GM18868 (cell line): ENCODE data around the gene EPHA6.
"Not testable (repeated sequence)": the region's sequence is repeated elsewhere in the genome, so short reads cannot be mapped to it uniquely, and the experiment has no call there.

Experiments
- ATAC-seq: cut with Tn5 transposase; IDR thresholded peaks from one replicate; pipeline ENCODE4 v1.9.1; 2021; ENCODE audit warnings: mild to moderate bottlenecking, moderate library complexity; ENCODE audit not compliant: unreplicated experiment

The EPHA6 gene

GRCh38 chr3:97575742-97576141 is 761.3 kb downstream of the EPHA6 start:
- ATAC-seq, result no peak

DNA sequence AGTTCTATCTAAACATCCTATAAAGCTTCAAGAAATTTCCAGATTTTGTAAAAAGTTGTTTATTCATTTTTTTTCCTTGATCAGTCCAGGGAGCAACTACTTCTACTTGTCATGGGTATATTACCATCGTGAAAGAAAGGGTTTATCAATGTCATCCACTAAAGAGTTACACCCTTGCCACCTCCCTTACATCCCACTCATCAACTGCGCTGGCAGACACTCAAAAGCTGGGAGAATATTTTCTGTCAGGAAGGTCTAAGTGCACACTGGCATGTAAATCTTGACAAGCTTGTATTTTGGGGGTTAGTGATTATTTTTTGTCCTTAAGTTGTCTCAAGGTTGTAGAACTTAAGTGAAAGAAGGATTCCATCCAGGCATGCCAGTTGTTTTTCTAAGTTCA is 761.8 kb downstream of the EPHA6 start:
- ATAC-seq, result no peak

- peak; percentile 80 for ATAC-seq
Observed at GRCh38 chr3:97579365-97579764, 765.0 kb downstream of the EPHA6 start.

DNA sequence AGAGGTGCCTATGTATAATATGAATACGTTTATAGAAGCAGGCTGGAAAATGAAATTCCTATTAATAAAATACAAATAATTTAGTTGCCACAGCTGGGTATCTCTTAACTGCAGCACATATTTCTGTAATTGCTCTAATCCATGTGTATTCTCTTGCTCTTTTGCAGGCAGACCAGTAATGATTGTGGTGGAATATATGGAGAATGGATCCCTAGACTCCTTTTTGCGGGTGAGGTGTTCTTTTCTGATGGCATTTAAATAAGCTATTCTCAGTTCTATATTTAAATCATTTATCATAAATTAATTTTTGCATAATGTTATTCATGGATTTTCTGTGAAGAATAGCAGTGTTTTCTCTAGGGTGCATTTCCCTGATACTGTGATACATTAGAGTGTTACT is 796.2 kb downstream of the EPHA6 start:
- no peak for ATAC-seq

GRCh38 chr3:97612632-97613031 is 798.2 kb downstream of the EPHA6 start:
- ATAC-seq, result no peak

GRCh38 chr3:97613139-97613538 is 798.7 kb downstream of the EPHA6 start:
- no peak for ATAC-seq

DNA sequence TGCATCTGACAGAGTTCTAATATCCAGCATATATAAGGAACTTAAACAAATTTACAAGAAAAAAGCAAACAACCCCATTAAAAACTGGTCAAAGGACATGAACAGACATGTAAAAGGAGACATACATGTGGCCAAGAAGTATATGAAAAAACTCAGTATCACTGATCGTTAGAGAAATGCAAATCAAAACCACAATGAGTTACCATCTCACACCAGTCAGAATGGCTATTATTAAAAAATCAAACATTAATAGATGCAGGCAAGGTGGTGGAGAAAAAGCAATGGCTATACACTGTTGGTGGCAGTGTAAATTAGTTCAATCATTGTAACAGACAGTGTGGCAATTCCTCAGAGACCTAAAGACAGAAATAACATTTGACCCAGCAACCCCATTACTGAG is 806.1 kb downstream of the EPHA6 start:
- not testable (repeated sequence) for ATAC-seq

GRCh38 chr3:97636465-97636864 is 822.1 kb downstream of the EPHA6 start:
- no peak for ATAC-seq

GRCh38 chr3:97646932-97647331 is 832.5 kb downstream of the EPHA6 start:
- ATAC-seq, result no peak

GRCh38 chr3:97647441-97647982 is 833.1 kb downstream of the EPHA6 start:
- ATAC-seq, result no peak

DNA sequence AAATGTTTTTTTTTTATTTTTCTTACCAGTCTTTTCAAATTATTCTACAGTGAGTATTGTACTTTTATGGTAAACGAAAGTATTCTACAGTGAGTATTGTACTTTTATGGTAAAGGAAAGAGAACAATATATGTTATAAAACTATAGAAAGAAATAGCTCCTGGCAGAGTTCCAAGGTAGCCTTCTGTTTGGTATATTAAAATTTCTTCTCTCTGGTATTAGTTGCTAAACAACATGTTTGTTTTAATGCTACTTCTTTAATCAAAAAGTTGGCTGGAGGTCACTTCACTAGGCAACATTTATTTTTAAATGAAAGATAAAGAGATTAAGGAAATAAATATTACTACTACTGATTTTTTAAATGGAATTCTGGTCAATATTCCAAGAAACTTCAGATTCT is 841.6 kb downstream of the EPHA6 start:
- ATAC-seq, result no peak

DNA sequence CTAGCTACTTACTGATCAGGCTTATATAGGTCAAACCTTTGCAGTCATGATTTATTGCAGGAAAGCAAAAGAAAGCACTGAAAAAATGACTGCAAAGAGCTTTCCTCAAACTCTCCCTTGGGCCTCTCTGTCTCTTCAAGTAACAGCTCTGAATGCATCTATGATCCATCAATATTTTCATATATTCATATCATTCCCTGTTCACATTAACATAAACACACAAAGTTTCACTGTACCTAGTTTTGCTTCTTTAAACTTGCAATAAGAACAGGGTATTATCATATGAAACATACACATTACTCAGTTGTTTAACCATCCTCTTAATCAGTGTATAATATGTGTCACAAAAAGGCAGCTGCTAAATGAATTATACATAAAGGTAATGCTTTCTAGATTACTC is 842.2 kb downstream of the EPHA6 start:
- no peak for ATAC-seq

GRCh38 chr3:97658668-97659285 is 844.4 kb downstream of the EPHA6 start:
- ATAC-seq, result peak; percentile 73

- ATAC-seq, result no peak
Observed at GRCh38 chr3:97662264-97662663, 847.9 kb downstream of the EPHA6 start.

- ATAC-seq, result no peak
Observed at GRCh38 chr3:97662762-97663161, 848.4 kb downstream of the EPHA6 start.

- ATAC-seq, result no peak
Observed at GRCh38 chr3:97665896-97666295, 851.5 kb downstream of the EPHA6 start.

- no peak for ATAC-seq
Observed at GRCh38 chr3:97670952-97671351, 856.6 kb downstream of the EPHA6 start.

DNA sequence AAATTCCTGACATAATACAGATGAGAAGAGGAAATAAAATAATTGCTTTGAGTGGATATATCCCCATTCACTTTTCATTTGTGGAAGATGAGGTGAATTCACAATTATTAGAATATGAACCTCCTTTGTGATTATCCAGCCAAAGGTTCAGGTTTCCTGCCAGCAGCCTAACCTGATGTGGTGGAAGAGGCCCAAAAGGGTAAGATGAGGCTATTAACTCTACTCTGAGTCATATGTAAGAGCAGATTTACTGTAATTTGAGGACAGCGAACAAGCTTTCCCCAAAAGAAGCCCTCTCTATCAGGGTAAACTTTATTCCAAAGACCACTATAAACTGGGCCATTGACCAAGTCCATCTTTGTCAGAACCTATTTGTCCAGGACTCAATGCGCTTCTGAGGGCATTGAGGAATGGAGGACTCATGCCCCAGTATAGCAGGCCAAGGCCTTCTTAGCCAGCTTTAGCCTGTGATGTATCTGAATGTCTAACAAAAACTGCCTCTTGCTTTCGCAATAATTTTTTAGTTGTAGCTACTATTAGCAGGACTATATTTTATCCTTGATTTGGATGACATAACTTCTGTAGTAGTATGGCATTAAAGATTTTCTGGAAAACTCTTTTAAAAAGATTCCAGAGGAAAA is 859.1 kb downstream of the EPHA6 start:
- no peak for ATAC-seq

DNA sequence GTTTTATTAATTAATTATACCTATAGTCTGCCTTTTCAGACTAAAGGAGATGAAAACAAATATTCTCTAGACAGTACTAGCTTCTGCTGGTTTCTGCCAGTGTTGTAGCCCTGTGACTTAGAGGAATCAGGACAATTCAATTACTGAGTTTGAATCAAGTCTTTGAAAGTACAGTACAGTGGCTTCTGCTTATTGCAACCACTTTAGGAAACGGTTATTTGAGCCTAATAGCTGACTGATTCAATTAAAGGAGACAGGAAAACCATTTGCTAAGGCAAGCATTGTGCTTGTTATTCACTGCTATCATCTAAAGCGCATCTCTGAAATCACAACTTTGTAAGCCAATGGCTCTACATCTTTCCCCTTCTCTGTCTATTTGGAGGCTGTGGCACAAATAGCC is 860.1 kb downstream of the EPHA6 start:
- no peak for ATAC-seq

DNA sequence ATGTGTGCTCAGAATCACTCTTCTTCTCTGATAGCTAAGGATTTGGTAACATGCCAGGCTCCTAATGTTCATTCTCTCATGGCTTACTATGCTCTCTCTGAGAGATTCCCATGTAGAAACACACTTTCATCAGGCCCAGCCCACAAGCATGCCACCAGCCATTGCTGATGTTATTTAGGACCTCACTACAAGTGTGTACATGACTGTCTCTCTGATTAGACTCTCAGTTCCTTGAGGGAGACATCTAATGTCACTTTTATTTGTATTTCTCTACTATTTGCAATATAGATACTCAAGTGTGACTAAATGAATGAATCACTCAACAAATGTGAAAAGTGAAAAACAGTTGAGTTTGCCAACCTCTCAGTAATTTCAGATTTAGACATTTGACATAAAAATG is 865.8 kb downstream of the EPHA6 start:
- no peak for ATAC-seq

DNA sequence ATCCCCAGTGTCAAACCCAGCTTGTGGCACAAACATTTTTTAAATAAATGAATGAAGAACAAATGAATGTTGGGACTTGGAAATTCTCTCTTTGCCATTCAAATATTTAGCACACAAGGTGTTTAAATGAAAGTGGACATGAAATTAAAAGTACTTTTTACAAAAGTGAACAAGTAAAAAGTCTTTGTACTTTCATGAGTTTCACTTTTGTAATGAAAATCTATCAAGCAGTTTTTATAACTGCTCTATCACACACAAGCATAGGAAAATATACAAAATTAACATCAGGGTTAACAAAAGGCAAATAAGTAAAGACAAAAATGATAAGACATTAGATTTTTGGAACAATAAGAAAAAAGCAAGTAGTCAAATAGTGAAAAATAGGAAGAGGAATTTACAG is 866.3 kb downstream of the EPHA6 start:
- no peak for ATAC-seq

DNA sequence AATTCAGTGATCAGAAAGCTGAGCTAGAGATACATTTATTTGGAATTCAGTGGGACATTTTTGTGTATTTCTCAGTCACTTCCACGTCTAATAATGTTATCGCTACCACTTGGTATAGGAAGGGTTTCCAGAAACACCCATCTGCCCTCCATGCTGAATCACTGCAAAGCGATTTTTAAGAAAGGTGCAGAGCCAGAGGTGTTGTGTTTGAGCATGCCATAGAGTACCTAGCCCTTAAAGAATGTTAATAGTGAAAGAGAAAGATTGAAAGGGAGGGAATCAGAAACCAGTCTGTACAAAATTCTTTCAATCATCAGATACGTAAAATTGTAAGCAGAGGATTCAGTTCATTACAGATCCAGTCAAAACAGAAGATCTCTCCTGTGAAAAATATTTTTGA is 870.1 kb downstream of the EPHA6 start:
- no peak for ATAC-seq

DNA sequence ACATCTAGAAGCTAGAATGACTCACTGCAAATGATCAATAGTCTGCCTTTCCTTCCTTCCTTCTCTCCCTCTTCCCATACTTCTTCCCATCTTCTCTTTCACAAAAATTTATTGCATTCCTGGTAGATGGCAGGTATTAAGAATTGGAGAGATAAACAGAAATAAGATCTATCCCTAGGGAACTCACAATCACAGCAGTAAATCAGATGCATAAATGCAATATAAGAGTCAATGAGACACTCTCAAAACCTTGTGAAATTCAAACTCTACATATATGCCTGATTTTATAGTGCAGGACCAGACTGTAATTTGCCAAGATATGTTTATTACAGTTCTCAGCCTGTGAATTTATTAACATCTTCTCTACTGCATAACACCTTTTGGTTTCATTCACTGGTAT is 871.9 kb downstream of the EPHA6 start:
- ATAC-seq, result no peak
